HG02798 (cell line): ENCODE results near the gene EXOC1L.
A peak's percentile ranks its signal among the peaks of the same experiment; 100 is the strongest.
"Not testable (repeated sequence)": the region's sequence is repeated elsewhere in the genome, so short reads cannot be mapped to it uniquely, and the experiment has no call there.

Experiments
- ATAC-seq: cut with Tn5 transposase; IDR thresholded peaks from one replicate; pipeline ENCODE4 v1.9.1; 2021; ENCODE audit warnings: mild to moderate bottlenecking; ENCODE audit not compliant: unreplicated experiment, poor library complexity

Gene EXOC1L

DNA sequence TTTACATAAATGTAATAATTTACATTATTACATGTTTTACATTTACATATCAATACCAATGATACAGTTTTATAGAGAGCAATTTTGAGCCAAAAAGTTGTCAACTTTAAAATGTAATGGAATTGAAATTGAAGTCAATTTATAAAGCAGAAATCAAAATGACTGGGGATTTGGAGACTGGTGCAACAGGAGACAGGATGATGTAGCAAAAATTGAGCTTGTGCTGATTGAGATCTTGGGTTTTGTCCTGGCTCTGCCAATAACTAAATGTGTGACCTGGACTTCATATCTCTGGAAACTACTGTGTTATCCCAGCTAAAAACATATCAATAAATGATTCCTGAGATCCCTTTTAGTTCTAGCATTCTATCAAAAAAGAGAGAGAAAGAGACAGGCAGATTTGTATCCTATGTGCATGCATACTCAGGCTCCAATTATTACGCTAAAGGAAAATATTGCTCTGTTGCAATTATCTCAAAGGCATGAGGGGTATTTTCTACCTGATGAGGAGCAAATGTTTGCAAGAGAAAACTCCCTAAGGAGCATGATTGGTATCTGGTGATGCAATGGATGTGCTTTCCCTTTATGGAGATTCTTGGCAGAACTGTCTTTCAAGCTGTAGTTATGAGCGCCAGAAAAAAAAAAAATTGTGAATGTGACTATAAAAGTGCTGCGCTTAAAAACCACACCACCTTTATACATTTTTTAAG, 14.7 kb downstream of the EXOC1L start:
- ATAC-seq, result no peak

DNA sequence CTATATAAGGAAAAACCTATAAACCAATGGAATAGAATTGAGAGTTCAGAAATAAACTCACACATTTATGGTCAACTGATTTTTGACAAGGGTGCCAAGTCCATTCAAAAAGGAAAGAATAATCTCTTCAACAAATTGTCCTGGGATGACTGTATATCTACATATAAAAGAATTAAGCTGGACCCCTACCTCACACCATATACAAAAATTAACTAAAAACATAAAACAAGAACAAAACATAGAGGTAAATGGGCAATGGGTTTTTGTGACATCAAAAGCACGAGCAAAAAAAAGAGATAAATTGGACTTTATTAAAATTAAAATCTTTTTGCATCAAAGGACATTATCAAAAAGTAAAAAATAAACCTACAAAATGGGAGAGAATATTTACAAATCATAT, 18.3 kb downstream of the EXOC1L start:
- no peak for ATAC-seq

DNA sequence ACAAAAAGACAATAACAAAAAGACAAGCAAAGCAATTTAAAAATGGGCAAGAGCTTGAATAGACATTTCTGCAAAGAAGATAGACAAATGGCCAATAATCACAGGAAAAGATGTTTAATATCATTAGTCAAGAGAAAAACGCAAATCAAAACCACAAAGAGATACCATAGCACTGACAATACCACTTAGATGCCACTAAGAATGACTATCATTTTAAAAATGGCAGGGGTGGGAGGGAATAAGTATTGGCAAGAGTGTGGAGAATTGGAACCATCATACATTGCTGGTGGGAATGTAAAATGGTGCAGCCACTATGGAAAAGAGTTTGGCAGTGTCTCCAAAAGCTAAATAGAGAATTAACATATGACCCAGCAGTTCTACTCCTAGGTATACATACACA, 18.8 kb downstream of the EXOC1L start:
- no peak for ATAC-seq

DNA sequence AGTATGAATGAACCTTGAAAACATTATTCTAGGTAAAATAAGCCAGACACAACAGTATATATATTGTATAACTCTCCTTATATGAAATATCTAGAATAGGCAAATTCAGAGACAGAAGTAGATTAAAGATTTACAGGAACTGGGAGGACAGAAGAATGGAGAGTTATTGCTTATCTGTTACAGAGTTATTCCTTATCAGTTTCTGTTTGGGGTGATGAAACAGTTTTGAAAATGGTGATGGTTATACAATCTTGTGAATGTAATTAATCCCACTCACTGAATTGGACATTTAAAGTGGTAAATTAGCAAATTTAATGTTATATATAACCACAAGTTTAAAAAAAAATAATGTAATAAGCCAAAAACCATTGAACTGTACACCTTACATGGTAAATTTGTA, 19.4 kb downstream of the EXOC1L start:
- no peak for ATAC-seq

DNA sequence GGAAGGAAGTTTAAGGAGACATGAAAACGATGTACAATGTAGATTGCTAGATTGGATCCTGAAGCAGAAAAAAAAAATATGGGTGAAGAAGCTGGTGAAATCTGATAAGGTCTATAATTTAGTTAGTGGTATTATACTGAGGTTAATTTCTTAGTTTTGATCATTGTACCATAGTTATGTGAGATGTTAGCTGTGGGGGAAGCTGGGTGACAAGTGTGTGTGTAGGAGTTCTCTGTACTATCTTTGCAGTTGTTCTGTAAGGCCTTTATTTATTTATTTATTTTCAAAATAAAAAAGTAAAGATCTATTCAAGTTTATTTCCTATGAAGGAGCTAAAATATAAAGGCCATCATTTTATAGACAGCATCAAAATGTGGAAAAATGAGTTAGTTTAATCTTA, 21.4 kb downstream of the EXOC1L start:
- no peak for ATAC-seq

DNA sequence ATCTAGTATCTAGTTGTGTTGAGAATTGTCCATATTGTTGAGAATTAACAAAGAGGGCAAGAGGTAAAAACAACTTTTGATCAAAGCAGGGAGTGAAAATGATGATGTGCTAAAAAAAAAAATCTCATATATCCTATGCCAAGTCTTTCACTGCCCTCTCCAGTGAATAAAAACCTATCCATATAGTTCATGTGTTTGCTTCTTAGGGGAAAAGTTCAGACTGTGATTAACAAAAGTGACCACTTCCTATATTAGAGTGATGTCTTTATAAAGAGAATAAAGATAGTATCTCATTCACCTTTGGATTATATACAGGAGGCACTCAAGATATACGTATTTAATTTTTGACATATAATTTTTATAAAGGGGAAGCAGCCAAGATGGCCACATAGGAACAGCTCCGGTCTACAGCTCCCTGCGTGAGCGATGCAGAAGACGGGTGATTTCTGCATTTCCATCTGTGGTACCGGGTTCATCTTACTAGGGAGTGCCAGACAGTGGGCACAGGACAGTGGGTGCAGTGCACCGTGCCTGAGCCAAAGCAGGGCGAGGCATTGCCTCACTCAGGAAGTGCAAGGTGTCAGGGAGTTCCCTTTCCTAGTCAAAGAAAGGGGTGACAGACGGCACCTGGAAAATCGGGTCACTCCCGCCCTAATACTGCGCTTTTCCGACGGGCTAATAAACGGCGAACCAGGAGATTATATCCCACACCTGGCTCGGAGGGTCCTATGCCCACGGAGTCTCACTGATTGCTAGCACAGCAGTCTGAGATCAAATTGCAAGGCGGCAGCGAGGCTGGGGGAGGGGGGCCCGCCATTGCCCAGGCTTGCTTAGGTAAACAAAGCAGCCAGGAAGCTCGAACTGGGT, 22.0 kb downstream of the EXOC1L start:
- ATAC-seq, result not testable (repeated sequence)

DNA sequence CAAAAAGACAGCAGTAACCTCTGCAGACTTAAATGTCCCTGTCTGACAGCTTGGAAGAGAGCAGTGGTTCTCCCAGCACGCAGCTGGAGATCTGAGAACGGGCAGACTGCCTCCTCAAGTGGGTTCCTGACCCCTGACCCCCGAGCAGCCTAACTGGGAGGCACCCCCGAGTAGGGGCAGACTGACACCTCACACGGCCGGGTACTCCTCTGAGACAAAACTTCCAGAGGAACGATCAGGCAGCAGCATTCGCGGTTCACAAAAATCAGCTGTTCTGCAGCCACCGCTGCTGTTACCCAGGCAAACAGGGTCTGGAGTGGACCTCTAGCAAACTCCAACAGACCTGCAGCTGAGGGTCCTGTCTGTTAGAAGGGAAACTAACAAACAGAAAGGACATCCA, 22.7 kb downstream of the EXOC1L start:
- not testable (repeated sequence) for ATAC-seq

DNA sequence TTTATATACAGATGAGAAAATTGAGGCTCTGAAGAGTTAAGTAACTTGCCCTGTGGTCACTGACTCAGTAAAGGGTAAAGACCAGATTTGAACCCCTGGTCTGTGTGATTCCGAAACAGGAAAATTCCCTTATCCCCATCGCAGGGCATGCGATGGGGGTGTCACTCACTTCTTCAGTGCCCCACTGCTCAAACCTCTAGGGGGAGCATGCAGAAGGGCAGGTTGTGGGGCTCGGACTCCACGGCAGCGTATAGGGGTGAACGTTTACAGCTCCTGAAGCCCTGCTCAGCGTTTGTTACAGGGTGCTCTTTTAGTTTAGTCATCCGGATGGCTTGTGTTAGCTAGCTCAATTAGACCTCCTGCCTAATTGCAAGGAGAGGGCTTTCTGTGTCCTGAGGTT, 30.1 kb downstream of the EXOC1L start:
- no peak for ATAC-seq

DNA sequence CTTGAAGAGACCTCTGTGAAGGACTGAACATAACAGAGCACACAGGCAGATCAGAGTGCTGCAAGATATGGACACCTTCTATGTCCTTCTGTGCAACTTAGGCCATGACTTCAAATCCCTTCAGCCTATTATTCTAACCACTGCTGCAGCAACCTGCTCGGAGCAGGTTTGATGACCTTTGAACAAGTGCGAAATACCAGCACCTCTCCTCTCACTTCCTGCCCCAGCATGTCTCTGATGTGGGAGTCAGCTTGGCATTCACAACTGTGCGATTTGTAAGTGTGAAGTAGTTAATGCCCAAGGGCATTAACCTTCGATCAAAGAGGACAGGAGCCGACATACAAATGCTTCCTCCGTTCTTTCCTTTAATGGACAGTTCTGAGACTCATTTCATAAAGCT, 32.3 kb downstream of the EXOC1L start:
- ATAC-seq, result no peak

DNA sequence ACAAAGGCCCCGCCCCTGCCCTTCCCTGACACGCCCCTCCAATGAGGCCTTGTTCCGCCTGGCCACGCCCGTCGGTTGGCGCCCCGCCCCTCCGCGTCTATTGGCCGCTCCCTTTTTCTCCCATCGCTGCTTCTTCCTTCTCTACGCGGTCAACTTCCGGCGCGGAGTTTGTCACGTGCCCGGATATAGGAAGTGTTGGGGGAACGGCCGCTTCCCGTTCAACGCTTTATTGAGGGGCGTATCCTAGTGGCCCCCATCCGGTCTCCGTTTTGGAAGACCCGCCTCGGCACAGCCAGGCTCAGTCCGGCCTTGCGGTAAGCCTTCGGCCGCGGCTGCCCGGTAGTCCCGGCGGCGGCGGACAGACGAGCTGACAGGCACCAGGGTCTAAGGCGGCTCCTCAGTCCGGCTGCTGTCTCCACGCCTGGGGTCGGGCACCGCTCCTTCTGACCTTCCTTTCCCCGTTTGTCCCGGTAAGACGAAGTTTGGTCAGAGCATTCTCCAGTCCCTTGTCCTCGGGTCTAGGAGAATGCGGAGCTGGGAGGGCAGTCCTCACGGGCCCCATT, 34.0 kb downstream of the EXOC1L start, which contains the start of gene EXOC1:
TSS of gene EXOC1 (plus strand) at position 165 of the 563 bp plus-strand sequence. CDS start 4,676 bp downstream, outside the sequence.
- peak; percentile 99 for ATAC-seq

DNA sequence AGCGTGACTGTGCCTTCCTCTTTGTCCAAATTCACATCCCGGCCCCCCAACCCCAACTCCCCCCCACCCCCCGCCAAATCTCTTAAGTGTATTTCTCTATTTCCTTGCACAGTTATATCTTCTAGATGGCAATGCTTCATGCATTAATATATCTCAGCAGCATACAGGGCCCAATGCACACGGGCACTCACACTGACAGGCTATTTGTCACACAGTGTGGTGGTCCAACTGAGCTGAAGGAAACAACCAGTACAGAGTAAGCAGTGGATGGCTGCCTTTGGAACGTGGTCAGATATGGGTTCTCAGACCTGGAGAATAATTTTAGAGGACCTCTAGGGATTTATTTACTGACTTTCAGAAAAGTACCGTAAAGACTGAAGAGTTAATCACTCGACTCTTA, 34.5 kb downstream of the EXOC1L start:
- ATAC-seq, result no peak

DNA sequence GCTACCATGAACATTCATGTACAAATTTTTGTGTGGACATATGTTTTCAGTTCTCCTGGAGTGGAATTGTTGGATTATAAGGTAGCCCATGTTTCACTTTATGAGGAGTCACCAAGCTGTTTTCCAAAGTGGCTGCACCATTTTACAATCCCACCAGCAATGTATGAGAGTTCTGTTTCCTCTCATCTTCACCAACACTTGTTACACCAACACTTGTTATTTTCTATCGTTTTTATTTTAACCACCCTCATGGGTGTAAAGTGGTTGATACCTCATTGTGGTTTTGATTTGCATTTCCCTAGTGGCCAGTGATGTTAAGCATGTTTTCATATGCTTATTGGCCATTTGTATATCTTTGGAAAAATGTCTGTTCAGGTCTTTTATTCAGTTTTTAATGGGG, 38.0 kb downstream of the EXOC1L start:
- no peak for ATAC-seq

DNA sequence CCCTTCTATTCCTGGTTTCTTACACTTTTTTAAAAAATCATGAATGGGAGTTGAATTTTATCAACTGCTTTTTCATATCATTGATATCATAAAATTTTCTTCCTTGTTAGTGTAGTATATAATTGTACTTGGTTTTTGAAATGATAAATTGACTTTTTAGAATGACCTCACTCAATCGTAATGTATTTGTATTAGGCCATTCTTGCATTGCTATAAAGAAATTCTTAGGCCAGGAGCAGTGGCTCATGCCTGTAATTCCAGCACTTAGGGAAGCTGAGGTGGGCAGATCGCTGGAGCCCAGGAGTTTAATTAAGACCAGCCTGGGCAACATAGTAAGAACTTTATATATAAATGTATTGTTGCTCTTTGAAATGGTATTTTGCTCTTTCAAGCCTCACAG, 40.1 kb downstream of the EXOC1L start:
- no peak for ATAC-seq

DNA sequence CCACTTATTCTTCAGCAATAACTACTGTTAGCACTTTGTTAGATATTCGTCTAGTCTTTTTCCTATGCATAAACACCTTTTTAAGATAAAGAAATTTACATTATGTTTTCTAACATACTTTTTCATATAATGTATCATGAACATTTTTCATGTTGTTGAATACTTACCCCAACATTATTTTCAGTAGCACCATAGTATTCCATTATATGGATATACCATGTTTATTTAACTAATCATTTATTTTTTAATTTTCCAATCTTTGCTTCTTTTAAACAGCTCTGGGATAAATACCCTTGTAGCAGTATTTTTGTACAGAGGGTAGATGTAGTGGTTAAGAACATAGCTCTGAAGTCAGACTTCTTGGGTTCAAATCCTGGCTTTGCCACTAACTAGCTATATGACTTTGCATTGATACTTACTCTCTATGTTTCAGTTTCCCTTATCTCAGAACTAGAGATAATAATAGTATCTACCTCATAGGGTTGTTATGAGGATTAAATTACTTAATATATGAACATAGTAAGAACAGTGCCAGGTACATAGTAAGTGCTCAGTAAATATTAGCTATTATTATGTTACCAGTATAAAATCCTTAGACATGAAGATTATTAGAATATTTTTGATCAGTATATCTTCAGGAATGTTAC, 45.1 kb downstream of the EXOC1L start:
- ATAC-seq, result no peak

DNA sequence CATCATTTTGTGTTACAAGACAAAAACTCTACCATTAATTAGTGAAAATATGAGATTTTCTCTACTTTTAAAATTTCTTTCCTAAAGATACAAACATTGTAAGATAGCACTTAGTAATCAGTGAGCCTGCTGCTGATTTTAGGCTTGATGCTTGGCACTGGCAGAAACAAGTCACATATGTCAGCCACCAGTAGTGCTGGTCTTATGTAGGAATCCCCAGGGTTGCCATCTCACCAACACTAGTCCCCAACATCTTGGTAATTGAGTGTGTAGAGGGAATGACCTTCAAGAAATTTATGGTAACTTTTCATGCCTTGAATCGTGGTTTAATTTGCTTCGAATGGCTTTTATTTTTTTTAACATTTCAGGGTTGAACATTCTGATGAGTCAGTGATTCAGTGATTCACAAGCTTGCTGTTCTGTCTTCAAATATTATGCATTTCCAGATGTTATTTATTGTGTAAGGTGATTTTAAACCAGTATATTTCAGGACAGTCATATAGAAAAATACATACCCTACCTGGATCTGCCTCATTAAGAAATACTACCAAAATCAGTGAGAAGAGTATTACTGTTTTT, 45.7 kb downstream of the EXOC1L start:
- no peak for ATAC-seq

DNA sequence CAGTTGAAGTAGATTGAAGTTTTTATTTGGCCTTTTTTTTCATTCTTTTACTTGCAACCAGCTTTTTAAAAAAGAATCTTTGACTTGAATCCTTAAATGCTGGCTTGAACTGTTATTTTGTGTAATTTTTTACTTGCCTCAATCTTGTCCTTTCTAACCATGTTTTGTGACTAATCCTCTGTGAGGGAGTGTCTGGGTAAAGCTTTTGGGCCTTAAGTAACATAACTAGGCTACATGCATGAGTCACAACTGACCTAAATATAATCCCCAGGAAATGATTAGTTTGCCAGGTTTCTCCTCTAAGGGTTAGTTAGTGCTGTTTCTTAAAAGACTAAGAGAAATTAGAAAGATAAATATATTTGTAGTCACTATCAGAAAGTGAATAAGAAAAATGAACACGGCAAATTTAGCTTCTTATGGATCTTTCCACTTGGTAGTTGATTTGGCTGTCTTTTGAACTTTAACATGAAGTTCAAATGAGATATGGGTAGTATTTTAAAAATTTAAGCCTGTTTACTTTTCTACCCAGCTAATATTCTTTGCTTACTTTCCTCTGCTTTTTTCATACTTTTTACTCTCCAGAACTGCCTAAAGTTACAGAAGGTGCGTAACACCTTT, 46.8 kb downstream of the EXOC1L start:
- ATAC-seq, result peak; percentile 66

DNA sequence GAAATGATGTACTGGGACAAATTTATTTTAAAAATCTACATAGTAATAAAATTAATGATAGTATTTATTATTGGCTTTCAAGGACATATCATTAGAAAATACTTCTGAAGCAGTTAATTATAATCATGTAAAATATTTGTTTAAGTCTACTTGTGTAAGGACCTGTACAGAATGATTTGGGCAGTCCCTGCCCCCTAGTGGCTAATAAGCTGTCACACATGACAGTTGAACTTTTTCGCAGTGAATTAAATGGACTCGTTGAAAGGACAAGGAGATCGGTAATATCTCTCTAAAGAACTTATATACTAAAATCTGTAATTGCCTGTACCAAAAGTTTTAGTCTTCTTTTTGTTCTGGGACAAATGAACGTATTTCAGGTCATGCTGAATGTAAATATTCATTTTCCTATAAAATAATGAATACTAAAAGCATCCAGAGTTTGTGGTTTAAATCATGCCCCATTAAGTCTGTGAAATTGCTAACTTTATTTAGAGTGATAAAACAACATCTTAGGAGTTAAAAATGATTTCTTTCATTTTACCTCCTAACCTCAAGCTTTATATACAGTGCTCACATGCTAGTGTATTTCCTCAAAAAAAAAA, 47.5 kb downstream of the EXOC1L start:
- ATAC-seq, result peak; percentile 86

DNA sequence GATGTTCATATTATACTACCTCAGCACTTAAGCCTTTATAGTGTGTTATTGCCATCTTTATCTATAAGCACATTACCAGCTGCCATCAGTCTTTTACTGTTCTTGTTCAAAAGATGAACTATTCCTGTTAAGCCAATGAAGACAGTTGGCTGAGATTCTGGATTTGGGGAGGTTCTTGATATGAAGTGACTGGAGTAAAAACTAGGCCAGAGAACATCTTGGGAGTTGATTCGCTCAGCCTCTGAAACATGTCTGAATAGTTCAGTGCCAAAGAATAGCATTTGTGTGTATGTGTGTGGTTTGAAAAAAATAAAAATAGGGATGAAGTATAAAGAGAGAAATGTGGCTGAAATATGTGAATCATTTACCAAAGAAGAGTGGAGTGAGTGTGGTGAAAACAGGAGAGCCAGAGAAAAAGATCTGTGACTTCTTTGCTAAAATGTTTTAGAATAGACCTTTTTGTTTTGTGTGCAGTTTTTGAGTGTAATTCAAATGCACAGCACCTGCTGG, 49.0 kb downstream of the EXOC1L start:
- no peak for ATAC-seq

DNA sequence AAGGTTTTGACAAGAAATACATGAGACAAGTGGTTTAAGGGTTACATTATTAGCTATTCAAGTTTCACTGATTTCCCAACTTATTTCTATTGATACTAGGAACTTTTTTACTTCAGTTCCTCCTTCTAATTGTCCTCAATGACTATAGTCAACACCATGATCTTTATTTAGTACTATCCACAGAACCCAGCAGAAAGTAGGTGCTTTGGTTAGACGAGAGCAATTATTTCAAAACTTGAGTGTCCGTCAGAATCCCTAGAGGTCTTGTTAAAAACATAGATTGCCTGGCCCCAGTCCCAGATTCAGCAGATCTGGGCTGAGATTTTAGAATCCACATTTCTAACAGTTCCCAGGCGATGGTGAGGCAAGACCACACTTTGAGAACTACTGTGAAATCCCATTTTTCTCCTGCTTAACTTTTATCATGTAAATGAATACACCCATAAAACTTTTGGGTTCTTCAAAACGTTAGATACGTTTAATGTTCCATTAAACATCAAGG, 51.8 kb downstream of the EXOC1L start:
- ATAC-seq, result no peak
